Uterus (tissue), 4 donors: Measurements from ENCODE around the gene MDFIC. TPM values are rescaled to one million over a fixed set of nuclear protein-coding genes. Genes with fewer than 3 reads are reported as not detected.

Experiments used
- DNase-seq, 2 donors: peaks; one replicate each; pipeline ENCODE4 v3.0.0-alpha.2; 2019 to 2020
- H3K27ac ChIP-seq, 2 donors: fragments of 200-600 bp; sonication (generic); 1 replicate in 1 of 2; 2 replicates in 1 of 2; pipeline ENCODE4 v1.5.1; 2016 to 2018
- H3K27me3 ChIP-seq, 2 donors: fragments of 200-600 bp; sonication (generic); one replicate each; pipeline ENCODE4 v1.5.1; 2018 to 2019; ENCODE audit warnings: control low read depth in 1 of 2
- H3K36me3 ChIP-seq, 2 donors: fragments of 200-600 bp; sonication (generic); one replicate each; pipeline ENCODE4 v1.5.1; 2019; ENCODE audit warnings: control low read depth in 1 of 2
- H3K4me1 ChIP-seq, 2 donors: fragments of 200-600 bp; sonication (generic); one replicate each; pipeline ENCODE4 v1.5.1; 2018 to 2019; ENCODE audit warnings: control low read depth in 1 of 2
- H3K4me3 ChIP-seq, 2 donors: fragments of 200-600 bp; sonication (generic); 1 replicate in 1 of 2; 2 replicates in 1 of 2; pipeline ENCODE4 v1.5.1; 2018 to 2019; ENCODE audit warnings: mild to moderate bottlenecking in 1 of 2
- H3K9me3 ChIP-seq, 2 donors: fragments of 200-600 bp; sonication (generic); one replicate each; pipeline ENCODE4 v1.5.1; 2019; ENCODE audit warnings: control low read depth in 1 of 2
- POLR2A ChIP-seq, 2 donors: fragments of 450-650 bp; IDR thresholded peaks; one replicate each; pipeline ENCODE4 v1.6.1; 2016; ENCODE audit warnings: antibody characterized with exemption in 2 of 2, mild to moderate bottlenecking in 1 of 2, moderate library complexity in 1 of 2
- intact Hi-C: fragments of 100-400 bp; cut with DNase I; formaldehyde crosslinking; loops from one replicate; pipeline ENCODE4 v1.15.1; 2023; ENCODE audit warnings: low total_unique reads
- total RNA-seq, 4 donors: library from RNA; depleted of rRNA in 3 of 4; stranded (reverse); fragments of >200 nt in 3 of 4; gene quantifications; one replicate each; pipeline versions ENCODE4 v1.1.0 to v1.2.4, GENCODE V29; 2014 to 2023
- TF ChIP-seq, protein P1 (sequence below), 4 experiments: fragments of 200-600 bp in 2 of 4; fragments of 450-650 bp in 2 of 4; sonication (generic) in 2 of 4; IDR thresholded peaks; one replicate each; pipeline ENCODE4 v1.5.1; 2016 to 2019; ENCODE audit warnings: antibody characterized with exemption in 4 of 4, mild to moderate bottlenecking in 2 of 4, moderate library complexity in 1 of 4
- donor health status: DM: yes; HTN: yes; CAD: no.

MDFIC gene
- total RNA-seq, 4 donors from 2014 or later, result 35.8 to 79.2 (median 66.1) TPM

DNA sequence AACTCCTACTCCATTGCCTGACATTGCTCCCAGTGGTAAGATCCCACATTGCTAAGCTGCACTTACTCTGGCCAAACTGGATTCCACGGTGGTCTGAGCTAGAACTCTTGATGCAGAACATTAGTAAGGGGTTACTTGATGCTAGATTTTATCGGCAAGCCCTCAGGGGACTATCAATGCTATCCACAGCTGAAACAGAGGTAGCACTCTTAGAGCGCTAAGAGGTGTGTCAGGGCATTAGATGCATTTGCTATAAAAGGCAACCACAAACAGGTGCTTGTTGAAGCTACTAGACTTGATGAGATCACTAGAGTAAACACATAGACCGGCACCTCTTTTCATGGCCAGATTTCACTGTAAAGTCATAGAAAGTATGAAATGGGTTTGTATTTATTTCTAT, 116.3 kb downstream of the MDFIC start:
- no peaks in the 10 kb centered on the region for H3K27me3 ChIP-seq
- DNase-seq, result no peak
- H3K4me1 ChIP-seq, result no peaks in the 10 kb centered on the region
- no peaks in the 10 kb centered on the region for H3K9me3 ChIP-seq
- intact Hi-C loops, result no loop called here
- no peaks in the 10 kb centered on the region for H3K36me3 ChIP-seq
- TF ChIP-seq POLR2A (IDR thresholded peaks at IDR 0.05), result no peak
- TF ChIP-seq, protein P1, sequence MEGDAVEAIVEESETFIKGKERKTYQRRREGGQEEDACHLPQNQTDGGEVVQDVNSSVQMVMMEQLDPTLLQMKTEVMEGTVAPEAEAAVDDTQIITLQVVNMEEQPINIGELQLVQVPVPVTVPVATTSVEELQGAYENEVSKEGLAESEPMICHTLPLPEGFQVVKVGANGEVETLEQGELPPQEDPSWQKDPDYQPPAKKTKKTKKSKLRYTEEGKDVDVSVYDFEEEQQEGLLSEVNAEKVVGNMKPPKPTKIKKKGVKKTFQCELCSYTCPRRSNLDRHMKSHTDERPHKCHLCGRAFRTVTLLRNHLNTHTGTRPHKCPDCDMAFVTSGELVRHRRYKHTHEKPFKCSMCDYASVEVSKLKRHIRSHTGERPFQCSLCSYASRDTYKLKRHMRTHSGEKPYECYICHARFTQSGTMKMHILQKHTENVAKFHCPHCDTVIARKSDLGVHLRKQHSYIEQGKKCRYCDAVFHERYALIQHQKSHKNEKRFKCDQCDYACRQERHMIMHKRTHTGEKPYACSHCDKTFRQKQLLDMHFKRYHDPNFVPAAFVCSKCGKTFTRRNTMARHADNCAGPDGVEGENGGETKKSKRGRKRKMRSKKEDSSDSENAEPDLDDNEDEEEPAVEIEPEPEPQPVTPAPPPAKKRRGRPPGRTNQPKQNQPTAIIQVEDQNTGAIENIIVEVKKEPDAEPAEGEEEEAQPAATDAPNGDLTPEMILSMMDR (IDR thresholded peaks at IDR 0.05), result no peak
- H3K27ac ChIP-seq, result no peak overlapping the region
- no peak overlapping the region for H3K4me3 ChIP-seq

DNA sequence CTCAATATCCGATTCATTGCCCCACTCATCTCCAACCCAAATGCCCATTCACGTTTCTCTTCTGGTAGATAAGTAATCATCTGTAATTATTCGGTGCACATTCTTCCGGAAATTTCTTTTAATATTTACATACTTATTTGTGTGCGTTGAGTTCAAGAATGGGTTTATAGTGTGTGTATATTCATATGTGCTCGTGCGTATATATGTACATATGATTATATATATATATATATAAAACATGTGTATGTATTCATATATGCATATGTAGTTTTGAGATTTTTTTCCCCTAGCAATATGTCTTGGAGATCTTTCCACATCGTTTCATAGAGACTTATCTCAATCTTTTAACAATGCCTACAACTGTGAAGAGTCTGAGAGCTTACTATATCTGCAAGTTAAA, 118.2 kb downstream of the MDFIC start:
- intact Hi-C loops, result no loop called here
- no peak for DNase-seq
- Histone ChIP-seq H3K27me3 (no peaks in the 10 kb centered on the region), H3K4me1 (no peaks in the 10 kb centered on the region), H3K36me3 (no peaks in the 10 kb centered on the region), H3K4me3 (no peak overlapping the region), H3K9me3 (no peaks in the 10 kb centered on the region), H3K27ac (no peak overlapping the region)
- TF ChIP-seq, protein P1 (IDR thresholded peaks at IDR 0.05), result no peak
- TF ChIP-seq POLR2A (IDR thresholded peaks at IDR 0.05), result no peak

DNA sequence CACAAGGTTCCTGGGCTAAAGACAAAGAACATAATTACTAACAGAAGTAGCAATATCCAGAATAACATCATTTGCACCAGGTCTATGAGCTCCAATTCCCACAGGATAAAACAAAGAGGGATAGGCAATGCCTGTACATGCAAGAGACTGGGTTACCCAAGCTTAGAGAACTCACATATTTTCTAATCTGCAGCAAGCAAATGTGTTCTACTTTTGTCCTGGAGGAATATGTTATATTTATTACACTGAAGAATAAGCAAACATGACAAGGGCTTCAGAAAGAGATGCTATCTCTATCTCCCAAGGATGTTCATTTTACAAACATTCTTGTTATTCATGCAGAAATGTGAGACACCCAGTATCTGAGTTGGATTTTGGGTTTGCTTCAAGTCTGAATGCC, 118.6 kb downstream of the MDFIC start:
- Histone ChIP-seq H3K27ac (no peak overlapping the region), H3K9me3 (no peaks in the 10 kb centered on the region), H3K27me3 (no peaks in the 10 kb centered on the region), H3K4me1 (no peaks in the 10 kb centered on the region), H3K36me3 (no peaks in the 10 kb centered on the region), H3K4me3 (no peak overlapping the region)
- intact Hi-C loops, result no loop called here
- no peak for DNase-seq
- TF ChIP-seq, protein P1 (IDR thresholded peaks at IDR 0.05), result no peak
- TF ChIP-seq POLR2A (IDR thresholded peaks at IDR 0.05), result no peak

DNA sequence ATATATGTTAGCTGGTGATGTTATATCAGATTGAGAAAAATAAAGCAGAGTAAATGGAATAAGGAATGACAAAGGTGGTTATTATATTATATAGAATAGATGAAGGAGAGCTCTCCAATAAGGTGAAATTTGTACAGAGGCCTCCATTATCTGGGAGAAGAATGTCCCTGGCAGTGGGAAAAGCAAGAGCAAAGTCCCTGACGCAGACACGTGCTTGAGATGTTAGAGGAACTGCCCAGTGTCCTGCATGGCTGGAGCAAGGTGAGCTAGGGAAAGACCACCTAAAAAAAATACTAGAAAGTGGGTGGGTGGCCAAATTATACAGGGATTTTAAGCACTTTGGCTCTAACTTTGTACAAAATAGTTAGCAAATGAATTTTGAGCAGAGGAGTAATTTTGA, 120.7 kb downstream of the MDFIC start:
- Histone ChIP-seq H3K9me3 (no peaks in the 10 kb centered on the region), H3K4me3 (no peak overlapping the region), H3K36me3 (no peaks in the 10 kb centered on the region), H3K27ac (no peak overlapping the region), H3K4me1 (no peaks in the 10 kb centered on the region), H3K27me3 (no peaks in the 10 kb centered on the region)
- intact Hi-C loops, result no loop called here
- TF ChIP-seq, protein P1 (IDR thresholded peaks at IDR 0.05), result no peak
- TF ChIP-seq POLR2A (IDR thresholded peaks at IDR 0.05), result no peak
- no peak for DNase-seq

DNA sequence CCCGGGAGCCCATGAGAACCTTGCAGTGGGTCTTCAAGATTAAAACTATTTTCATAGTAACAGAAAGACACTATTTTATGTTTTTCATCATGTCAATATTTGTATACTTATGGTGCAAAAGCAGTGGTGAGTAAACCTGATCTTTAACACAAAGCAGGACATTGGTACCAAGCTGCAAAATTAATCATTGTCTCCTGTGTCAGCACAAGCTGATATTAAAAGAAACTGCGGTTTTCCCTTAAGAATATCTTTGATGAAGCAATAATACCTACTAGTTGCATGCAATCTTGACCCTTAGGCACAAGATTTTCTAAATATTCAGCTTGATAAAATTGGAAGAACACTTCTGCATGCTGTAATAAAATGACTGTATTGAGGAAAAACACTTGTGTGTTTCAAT, 121.7 kb downstream of the MDFIC start:
- DNase-seq, result no peak
- Histone ChIP-seq H3K36me3 (no peaks in the 10 kb centered on the region), H3K4me3 (no peak overlapping the region), H3K4me1 (no peaks in the 10 kb centered on the region), H3K27me3 (no peaks in the 10 kb centered on the region), H3K27ac (no peak overlapping the region), H3K9me3 (no peaks in the 10 kb centered on the region)
- TF ChIP-seq POLR2A (IDR thresholded peaks at IDR 0.05), result no peak
- TF ChIP-seq, protein P1 (IDR thresholded peaks at IDR 0.05), result no peak
- intact Hi-C loops, result no loop called here
